ENCODE results near the gene NHSL1.

GRCh38 chr6:138482816-138483215 is 16.5 kb downstream of the NHSL1 start:
- TF ChIP-seq EZH2 (IDR thresholded peaks at IDR 0.05; ENCODE audit: borderline replicate concordance, low read length) (no peak), CTCF (conservative IDR thresholded peaks at IDR 0.05 in 1 of 2, IDR thresholded peaks at IDR 0.05 in 1 of 2; ENCODE audit: extremely low read depth in 1 of 2, insufficient read depth in 1 of 2, low read depth in 1 of 2, low read length in 2 of 2) (no peak)

Data from mammary epithelial cell (primary cell).